MCF 10A (cell line): Measurements from ENCODE around the gene MTUS2. TPM values are rescaled to one million over a fixed set of nuclear protein-coding genes. Genes with fewer than 3 reads are reported as not detected.

Experiments used
- BruUV-seq: library from RNA; stranded (reverse); fragments of 400-500 nt; replicated peaks from 2 replicates; lab custom pipeline; 2021; lab: Mats Ljungman, UMichigan
- CTCF ChIA-PET: fragments of 300-600 bp; sonication (Branson Sonifier 250); formaldehyde crosslinking; extraction: SDS; loops from one replicate; lab custom pipeline; 2021; ENCODE audit warnings: antibody characterized with exemption, inconsistent platforms; lab: Yijun Ruan, JAX
- POLR2A ChIA-PET: fragments of 300-600, 350-650 bp; sonication (Branson Sonifier 250); formaldehyde crosslinking; extraction: SDS; loops from one replicate; lab custom pipeline; 2020; ENCODE audit warnings: antibody characterized with exemption, inconsistent platforms; lab: Yijun Ruan, JAX
- DNase-seq: peaks from one replicate; pipeline ENCODE4 v3.0.0-alpha.2; 2018; ENCODE audit not compliant: unreplicated experiment
- H3K27ac Mint-ChIP-seq: one replicate; pipeline ENCODE4 v1.8.0; 2022; ENCODE audit warnings: mild to moderate bottlenecking, low read depth, mixed read lengths; ENCODE audit not compliant: unreplicated experiment
- H3K27me3 Mint-ChIP-seq: one replicate; pipeline ENCODE4 v1.8.0; 2022; ENCODE audit warnings: mixed read lengths; ENCODE audit not compliant: insufficient read depth, unreplicated experiment
- H3K36me3 Mint-ChIP-seq: one replicate; pipeline ENCODE4 v1.8.0; 2022; ENCODE audit warnings: mild to moderate bottlenecking, moderate library complexity, mixed read lengths; ENCODE audit not compliant: insufficient read depth, unreplicated experiment
- H3K4me1 Mint-ChIP-seq: one replicate; pipeline ENCODE4 v1.8.0; 2022; ENCODE audit warnings: mixed read lengths; ENCODE audit not compliant: insufficient read depth, unreplicated experiment
- H3K4me3 Mint-ChIP-seq: one replicate; pipeline ENCODE4 v1.8.0; 2022; ENCODE audit warnings: mild to moderate bottlenecking, moderate library complexity, mixed read lengths; ENCODE audit not compliant: unreplicated experiment
- H3K9me3 Mint-ChIP-seq: one replicate; pipeline ENCODE4 v1.8.0; 2022; ENCODE audit warnings: mixed read lengths; ENCODE audit not compliant: unreplicated experiment
- CTCF ChIP-seq: fragments of 200-600 bp; IDR thresholded peaks from one replicate; pipeline ENCODE4 v1.8.0; 2022; ENCODE audit warnings: antibody characterized with exemption, mild to moderate bottlenecking; ENCODE audit not compliant: unreplicated experiment
- intact Hi-C: fragments of 100-400 bp; cut with micrococcal nuclease; formaldehyde crosslinking; loops from 2 replicates; pipeline ENCODE4 v1.14.1; 2022
- total RNA-seq: library from RNA; stranded (reverse); gene quantifications from 2 replicates; pipeline ENCODE4 v1.2.3, GENCODE V29; 2022

The MTUS2 gene
- total RNA-seq, 1 experiment from 2014 or later = not detected

GRCh38 chr13:29411481-29411880 is 591.3 kb downstream of the MTUS2 start:
- ChIA-PET POLR2A (no interaction called here), CTCF (no interaction called here)
- Mint-ChIP-seq H3K27me3 (no peaks in the 10 kb centered on the region), H3K4me3 (no peak overlapping the region), H3K9me3 (no peaks in the 10 kb centered on the region), H3K36me3 (no peaks in the 10 kb centered on the region), H3K27ac (no peak overlapping the region), H3K4me1 (no peaks in the 10 kb centered on the region)
- TF ChIP-seq CTCF = no peak
- DNase-seq = no peak
- BruUV-seq = no TSS peak
- intact Hi-C loops = no loop called here

GRCh38 chr13:29418026-29418425 is 597.9 kb downstream of the MTUS2 start:
- BruUV-seq = no TSS peak
- ChIA-PET POLR2A (no interaction called here), CTCF (interaction anchor here (0.5 to 0.6 kb wide), 3 partner anchors 9 to 20 kb away, joined by 3 to 5 read pairs (median 5); no protein-coding TSS in a partner anchor)
- H3K9me3 Mint-ChIP-seq = no peaks in the 10 kb centered on the region
- intact Hi-C loops = no loop called here
- DNase-seq = no peak
- peaks cover 23% of the 10 kb centered on the region for H3K27me3 Mint-ChIP-seq
- TF ChIP-seq CTCF = no peak
- no peaks in the 10 kb centered on the region for H3K4me1 Mint-ChIP-seq
- H3K4me3 Mint-ChIP-seq = no peak overlapping the region
- no peaks in the 10 kb centered on the region for H3K36me3 Mint-ChIP-seq
- no peak overlapping the region for H3K27ac Mint-ChIP-seq

GRCh38 chr13:29421118-29421517 is 601.0 kb downstream of the MTUS2 start:
- BruUV-seq = no TSS peak
- H3K36me3 Mint-ChIP-seq = no peaks in the 10 kb centered on the region
- intact Hi-C loops = no loop called here
- H3K4me1 Mint-ChIP-seq = no peaks in the 10 kb centered on the region
- CTCF ChIA-PET = no interaction called here
- TF ChIP-seq CTCF = no peak
- H3K9me3 Mint-ChIP-seq = no peaks in the 10 kb centered on the region
- H3K27ac Mint-ChIP-seq = no peak overlapping the region
- no peak for DNase-seq
- H3K27me3 Mint-ChIP-seq = peaks cover 23% of the 10 kb centered on the region
- H3K4me3 Mint-ChIP-seq = no peak overlapping the region
- POLR2A ChIA-PET = no interaction called here

GRCh38 chr13:29422015-29422414 is 601.9 kb downstream of the MTUS2 start:
- Mint-ChIP-seq H3K36me3 (no peaks in the 10 kb centered on the region), H3K4me3 (no peak overlapping the region), H3K27me3 (peaks cover 23% of the 10 kb centered on the region), H3K4me1 (no peaks in the 10 kb centered on the region), H3K9me3 (no peaks in the 10 kb centered on the region), H3K27ac (no peak overlapping the region)
- no TSS peak for BruUV-seq
- TF ChIP-seq CTCF = no peak
- ChIA-PET CTCF (no interaction called here), POLR2A (no interaction called here)
- no peak for DNase-seq
- intact Hi-C loops = no loop called here
